ENCODE results near the gene TBC1D22A.

GRCh38 chr22:46792061-46792796 is 29.8 kb downstream of the TBC1D22A start:
- TF ChIP-seq CTCF (optimal IDR thresholded peaks at IDR 0.05 in 1 of 3, IDR thresholded peaks at IDR 0.05 in 1 of 3, conservative IDR thresholded peaks at IDR 0.05 in 1 of 3; ENCODE audit: extremely low read depth in 1 of 3, insufficient read depth in 2 of 3, low read length in 3 of 3) = no peak
- no peak for TF ChIP-seq EZH2 (IDR thresholded peaks at IDR 0.05; ENCODE audit: low read length)

Measured in keratinocyte (primary cell).